ENCODE measurements around the gene SNX24. TPM values are rescaled to one million over a fixed set of nuclear protein-coding genes. Genes with fewer than 3 reads are reported as not detected.

Gene SNX24
- total and polyA plus RNA-seq, 10 of the 15 experiments (the other 5 are each of a cell fraction or from before 2014, with no cell fraction given) = 0.15 to 6.6 (median 4.1) TPM

DNA sequence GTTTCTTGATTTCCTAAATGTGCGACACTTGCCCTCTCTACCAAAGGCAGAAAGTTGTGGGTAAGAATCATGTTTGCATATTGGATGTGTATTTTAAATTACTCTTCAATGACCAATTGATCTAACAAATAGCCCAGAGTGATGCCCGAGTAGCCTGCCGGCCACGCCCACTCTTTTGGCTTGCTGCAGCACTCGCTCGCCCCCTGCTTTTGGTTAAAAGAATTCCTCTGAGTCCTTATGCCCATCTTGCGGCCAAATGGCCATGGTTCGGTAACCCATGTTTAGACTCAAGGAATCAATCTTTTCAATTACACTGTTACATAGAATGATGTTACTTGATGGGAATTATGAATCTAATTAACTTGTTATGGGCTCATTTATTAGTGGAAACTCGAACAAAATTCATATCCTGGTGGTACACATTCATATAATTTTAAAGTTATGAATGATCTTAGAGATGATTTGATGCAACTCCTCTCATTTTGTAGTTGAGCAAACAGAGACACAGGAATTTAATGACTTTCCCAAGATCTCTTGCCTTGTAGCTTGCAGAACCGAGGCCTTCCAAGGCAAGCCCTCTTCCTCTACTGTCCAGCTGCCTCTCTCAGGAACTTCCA, 154.6 kb downstream of the SNX24 start (continued):
- TF ChIP-seq, protein P1, sequence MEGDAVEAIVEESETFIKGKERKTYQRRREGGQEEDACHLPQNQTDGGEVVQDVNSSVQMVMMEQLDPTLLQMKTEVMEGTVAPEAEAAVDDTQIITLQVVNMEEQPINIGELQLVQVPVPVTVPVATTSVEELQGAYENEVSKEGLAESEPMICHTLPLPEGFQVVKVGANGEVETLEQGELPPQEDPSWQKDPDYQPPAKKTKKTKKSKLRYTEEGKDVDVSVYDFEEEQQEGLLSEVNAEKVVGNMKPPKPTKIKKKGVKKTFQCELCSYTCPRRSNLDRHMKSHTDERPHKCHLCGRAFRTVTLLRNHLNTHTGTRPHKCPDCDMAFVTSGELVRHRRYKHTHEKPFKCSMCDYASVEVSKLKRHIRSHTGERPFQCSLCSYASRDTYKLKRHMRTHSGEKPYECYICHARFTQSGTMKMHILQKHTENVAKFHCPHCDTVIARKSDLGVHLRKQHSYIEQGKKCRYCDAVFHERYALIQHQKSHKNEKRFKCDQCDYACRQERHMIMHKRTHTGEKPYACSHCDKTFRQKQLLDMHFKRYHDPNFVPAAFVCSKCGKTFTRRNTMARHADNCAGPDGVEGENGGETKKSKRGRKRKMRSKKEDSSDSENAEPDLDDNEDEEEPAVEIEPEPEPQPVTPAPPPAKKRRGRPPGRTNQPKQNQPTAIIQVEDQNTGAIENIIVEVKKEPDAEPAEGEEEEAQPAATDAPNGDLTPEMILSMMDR (IDR thresholded peaks at IDR 0.05 in 2 of 3, conservative IDR thresholded peaks at IDR 0.05 in 1 of 3; ENCODE audit: control insufficient read depth in 2 of 3, extremely low read depth in 1 of 3, insufficient read depth in 1 of 3, low read depth in 3 of 3, low read length in 3 of 3) = peak; percentile 79 to 89 (median 82)
- TF ChIP-seq BHLHE40 (IDR thresholded peaks at IDR 0.05; ENCODE audit: borderline replicate concordance in 1 of 2, low read depth in 2 of 2, low read length in 1 of 2) (no peak), EGR1 (IDR thresholded peaks at IDR 0.05; ENCODE audit: borderline replicate concordance in 1 of 2, low read depth in 2 of 2, low read length in 2 of 2) (peak in 1 of 2 experiments; percentile 68; a peak in 2 of 3 replicates), SPI1 (IDR thresholded peaks at IDR 0.05; ENCODE audit: borderline replicate concordance, insufficient read depth, low read depth, low read length) (no peak), YY1 (IDR thresholded peaks at IDR 0.05; ENCODE audit: low read depth, low read length) (peak; percentile 65; the same call in 1 of the 2 replicates), ATF7 (IDR thresholded peaks at IDR 0.05; ENCODE audit: low read depth) (no peak), SMAD5 (IDR thresholded peaks at IDR 0.05; ENCODE audit: low read depth) (no peak), NFIC (IDR thresholded peaks at IDR 0.05; ENCODE audit: low read depth, low read length) (no peak), SUZ12 (IDR thresholded peaks at IDR 0.05; ENCODE audit: unreplicated experiment) (no peak), RUNX3 (IDR thresholded peaks at IDR 0.05; ENCODE audit: low read length) (peak; percentile 56), YBX1 (IDR thresholded peaks at IDR 0.05) (no peak)
- TF ChIP-seq, protein P2, sequence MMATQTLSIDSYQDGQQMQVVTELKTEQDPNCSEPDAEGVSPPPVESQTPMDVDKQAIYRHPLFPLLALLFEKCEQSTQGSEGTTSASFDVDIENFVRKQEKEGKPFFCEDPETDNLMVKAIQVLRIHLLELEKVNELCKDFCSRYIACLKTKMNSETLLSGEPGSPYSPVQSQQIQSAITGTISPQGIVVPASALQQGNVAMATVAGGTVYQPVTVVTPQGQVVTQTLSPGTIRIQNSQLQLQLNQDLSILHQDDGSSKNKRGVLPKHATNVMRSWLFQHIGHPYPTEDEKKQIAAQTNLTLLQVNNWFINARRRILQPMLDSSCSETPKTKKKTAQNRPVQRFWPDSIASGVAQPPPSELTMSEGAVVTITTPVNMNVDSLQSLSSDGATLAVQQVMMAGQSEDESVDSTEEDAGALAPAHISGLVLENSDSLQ (IDR thresholded peaks at IDR 0.05) = peak; percentile 42; the same call in 1 of the 2 replicates
- TF ChIP-seq, protein P3, sequence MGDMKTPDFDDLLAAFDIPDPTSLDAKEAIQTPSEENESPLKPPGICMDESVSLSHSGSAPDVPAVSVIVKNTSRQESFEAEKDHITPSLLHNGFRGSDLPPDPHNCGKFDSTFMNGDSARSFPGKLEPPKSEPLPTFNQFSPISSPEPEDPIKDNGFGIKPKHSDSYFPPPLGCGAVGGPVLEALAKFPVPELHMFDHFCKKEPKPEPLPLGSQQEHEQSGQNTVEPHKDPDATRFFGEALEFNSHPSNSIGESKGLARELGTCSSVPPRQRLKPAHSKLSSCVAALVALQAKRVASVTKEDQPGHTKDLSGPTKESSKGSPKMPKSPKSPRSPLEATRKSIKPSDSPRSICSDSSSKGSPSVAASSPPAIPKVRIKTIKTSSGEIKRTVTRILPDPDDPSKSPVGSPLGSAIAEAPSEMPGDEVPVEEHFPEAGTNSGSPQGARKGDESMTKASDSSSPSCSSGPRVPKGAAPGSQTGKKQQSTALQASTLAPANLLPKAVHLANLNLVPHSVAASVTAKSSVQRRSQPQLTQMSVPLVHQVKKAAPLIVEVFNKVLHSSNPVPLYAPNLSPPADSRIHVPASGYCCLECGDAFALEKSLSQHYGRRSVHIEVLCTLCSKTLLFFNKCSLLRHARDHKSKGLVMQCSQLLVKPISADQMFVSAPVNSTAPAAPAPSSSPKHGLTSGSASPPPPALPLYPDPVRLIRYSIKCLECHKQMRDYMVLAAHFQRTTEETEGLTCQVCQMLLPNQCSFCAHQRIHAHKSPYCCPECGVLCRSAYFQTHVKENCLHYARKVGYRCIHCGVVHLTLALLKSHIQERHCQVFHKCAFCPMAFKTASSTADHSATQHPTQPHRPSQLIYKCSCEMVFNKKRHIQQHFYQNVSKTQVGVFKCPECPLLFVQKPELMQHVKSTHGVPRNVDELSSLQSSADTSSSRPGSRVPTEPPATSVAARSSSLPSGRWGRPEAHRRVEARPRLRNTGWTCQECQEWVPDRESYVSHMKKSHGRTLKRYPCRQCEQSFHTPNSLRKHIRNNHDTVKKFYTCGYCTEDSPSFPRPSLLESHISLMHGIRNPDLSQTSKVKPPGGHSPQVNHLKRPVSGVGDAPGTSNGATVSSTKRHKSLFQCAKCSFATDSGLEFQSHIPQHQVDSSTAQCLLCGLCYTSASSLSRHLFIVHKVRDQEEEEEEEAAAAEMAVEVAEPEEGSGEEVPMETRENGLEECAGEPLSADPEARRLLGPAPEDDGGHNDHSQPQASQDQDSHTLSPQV (IDR thresholded peaks at IDR 0.05) = no peak
- TF ChIP-seq, protein P4, sequence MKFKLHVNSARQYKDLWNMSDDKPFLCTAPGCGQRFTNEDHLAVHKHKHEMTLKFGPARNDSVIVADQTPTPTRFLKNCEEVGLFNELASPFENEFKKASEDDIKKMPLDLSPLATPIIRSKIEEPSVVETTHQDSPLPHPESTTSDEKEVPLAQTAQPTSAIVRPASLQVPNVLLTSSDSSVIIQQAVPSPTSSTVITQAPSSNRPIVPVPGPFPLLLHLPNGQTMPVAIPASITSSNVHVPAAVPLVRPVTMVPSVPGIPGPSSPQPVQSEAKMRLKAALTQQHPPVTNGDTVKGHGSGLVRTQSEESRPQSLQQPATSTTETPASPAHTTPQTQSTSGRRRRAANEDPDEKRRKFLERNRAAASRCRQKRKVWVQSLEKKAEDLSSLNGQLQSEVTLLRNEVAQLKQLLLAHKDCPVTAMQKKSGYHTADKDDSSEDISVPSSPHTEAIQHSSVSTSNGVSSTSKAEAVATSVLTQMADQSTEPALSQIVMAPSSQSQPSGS (IDR thresholded peaks at IDR 0.05; ENCODE audit: low read length) = no peak
